SK-N-SH treated with all-trans-retinoic acid at 6 μM for 48 hours (cell line): ENCODE results near the gene UPB1.

ENCODE experiments used
- ARNTL ChIP-seq: fragments of 450-650 bp; formaldehyde crosslinking; IDR thresholded peaks from 2 replicates; pipeline ENCODE4 v1.5.0; 2020; ENCODE audit warnings: low read depth, mild to moderate bottlenecking, moderate library complexity, borderline replicate concordance
- BACH2 ChIP-seq: fragments of 250-450 bp; sonication (Bioruptor Pico); IDR thresholded peaks from 2 replicates; pipeline ENCODE4 v1.9.0; 2021; ENCODE audit warnings: mild to moderate bottlenecking, borderline replicate concordance
- CSDC2 ChIP-seq: fragments of 250-450 bp; sonication (Bioruptor Pico); IDR thresholded peaks from 2 replicates; pipeline ENCODE4 v1.5.0; 2020; ENCODE audit warnings: mild to moderate bottlenecking, moderate library complexity
- CSRNP3 ChIP-seq: fragments of 250-450 bp; sonication (Bioruptor Pico); IDR thresholded peaks from 2 replicates; pipeline ENCODE4 v1.5.1; 2021; ENCODE audit warnings: mild to moderate bottlenecking, moderate library complexity
- OSR1 ChIP-seq: fragments of 250-450 bp; sonication (Bioruptor Pico); IDR thresholded peaks from 2 replicates; pipeline ENCODE4 v1.8.0; 2022; ENCODE audit warnings: moderate library complexity, mild to moderate bottlenecking, inconsistent platforms
- POU6F1 ChIP-seq: fragments of 250-450 bp; sonication (Bioruptor Pico); IDR thresholded peaks from 2 replicates; pipeline ENCODE4 v1.8.0; 2021; ENCODE audit warnings: low read depth, mild to moderate bottlenecking, moderate library complexity, borderline replicate concordance
- RARB ChIP-seq: fragments of 250-450 bp; sonication (Bioruptor Pico); IDR thresholded peaks from 2 replicates; pipeline ENCODE4 v1.8.0; 2021; ENCODE audit warnings: mild to moderate bottlenecking, moderate library complexity
- ZFP30 ChIP-seq: fragments of 450-650 bp; formaldehyde crosslinking; IDR thresholded peaks from 2 replicates; pipeline ENCODE4 v1.5.0; 2022; ENCODE audit warnings: mild to moderate bottlenecking, moderate library complexity

GRCh38 chr22:24563246-24563645, 68.1 kb downstream of the UPB1 start:
- TF ChIP-seq POU6F1 (CRISPR knock-in tag) (no peak), BACH2 (CRISPR knock-in tag) (no peak), CSRNP3 (no peak), RARB (no peak), OSR1 (no peak), CSDC2 (CRISPR knock-in tag) (no peak), ARNTL (CRISPR knock-in tag) (no peak), ZFP30 (CRISPR knock-in tag) (no peak)
